ENCODE measurements around the gene PLA2G5.

The PLA2G5 gene

GRCh38 chr1:20068722-20069121 is 1.3 kb upstream of the PLA2G5 start:
- DNase-seq (ENCODE audit: low read depth), result no peak

DNA sequence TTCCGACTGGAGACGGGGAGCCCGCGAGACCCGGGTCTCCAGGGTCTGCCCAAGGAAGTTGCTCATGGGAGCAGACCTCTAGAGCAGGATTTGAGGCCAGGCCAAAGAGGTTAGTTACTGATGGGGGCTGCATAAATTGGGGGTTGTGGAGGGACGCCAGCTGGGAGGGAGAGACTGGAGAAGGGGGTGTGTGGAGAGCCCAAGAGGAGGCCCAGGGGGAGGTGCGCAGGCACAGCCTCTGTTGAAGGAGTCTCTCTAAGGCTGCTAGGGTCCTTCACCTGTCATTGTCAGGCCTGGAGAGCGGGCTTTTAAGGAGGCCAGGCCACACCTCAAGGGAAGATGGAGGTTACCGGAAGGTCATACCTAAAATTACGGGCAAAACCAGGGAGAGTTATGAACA is 363 bp downstream of the PLA2G5 start:
- no peak for DNase-seq (ENCODE audit: low read depth)

GRCh38 chr1:20071416-20071815 is 1.4 kb downstream of the PLA2G5 start:
- DNase-seq (ENCODE audit: low read depth), result no peak

DNA sequence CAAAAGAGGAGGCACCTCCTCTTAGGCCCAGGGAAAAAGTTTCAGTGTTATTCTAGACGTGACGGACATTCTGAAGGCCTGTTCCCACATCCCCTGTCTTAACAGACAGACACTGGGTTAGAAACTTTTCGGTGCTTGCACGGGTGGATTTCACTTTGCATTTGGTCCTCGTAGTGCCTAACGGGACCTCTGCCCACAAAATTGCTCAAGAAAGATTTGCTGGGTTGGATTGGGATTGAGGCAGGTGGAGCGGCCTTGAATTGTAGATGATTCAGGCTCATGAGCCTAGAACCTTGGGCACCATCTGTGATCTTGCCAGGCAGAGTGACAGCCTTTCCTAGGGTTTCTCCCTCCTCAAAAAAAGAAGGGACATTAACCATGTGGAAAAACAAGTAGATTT is 2.8 kb downstream of the PLA2G5 start:
- no peak for DNase-seq (ENCODE audit: low read depth)

DNA sequence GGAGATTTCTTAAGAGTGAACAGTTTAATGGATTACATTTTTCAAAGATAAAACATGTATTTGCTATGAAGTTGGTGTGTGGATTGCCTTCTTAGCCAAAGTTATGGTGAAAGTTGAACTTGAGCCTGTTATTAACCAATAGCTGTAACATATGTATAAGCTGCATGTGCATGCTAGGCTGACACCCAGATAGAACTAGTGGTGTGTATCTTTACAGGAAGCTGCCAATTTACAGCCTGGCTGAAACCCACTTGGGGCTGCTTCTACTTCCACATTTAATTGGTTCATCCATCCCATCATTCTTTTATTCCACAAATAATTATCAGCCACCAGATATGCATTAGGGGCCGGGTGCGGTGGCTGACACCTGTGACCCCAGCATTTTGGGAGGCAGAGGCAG is 3.3 kb downstream of the PLA2G5 start:
- DNase-seq (ENCODE audit: low read depth), result no peak

GRCh38 chr1:20074055-20074724 is 4.2 kb downstream of the PLA2G5 start:
- no peak for DNase-seq (ENCODE audit: low read depth)

DNA sequence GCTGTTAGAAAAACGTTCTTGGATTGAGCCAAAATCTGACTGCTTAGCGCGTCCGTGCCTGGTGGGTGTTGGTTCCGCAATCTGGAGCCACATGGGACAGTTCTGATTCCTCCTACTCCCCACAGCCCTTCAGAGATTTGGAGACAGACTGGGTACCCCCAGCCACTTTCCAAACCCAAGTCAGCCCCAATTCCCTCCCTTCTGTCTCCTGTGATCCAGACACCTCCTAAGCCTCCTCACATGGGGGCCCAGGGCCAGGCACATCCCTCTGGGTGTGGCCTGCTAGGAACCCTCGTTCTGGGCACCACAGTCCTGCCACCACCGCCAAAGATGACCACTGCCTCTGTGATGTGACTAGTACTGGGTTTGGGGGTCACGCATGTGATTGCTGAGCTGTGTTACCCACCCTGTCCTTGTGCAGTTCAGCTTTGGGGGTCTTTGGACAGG is 4.8 kb downstream of the PLA2G5 start:
- DNase-seq (ENCODE audit: low read depth), result no peak

GRCh38 chr1:20075345-20075744 is 5.4 kb downstream of the PLA2G5 start:
- no peak for DNase-seq (ENCODE audit: low read depth)

DNA sequence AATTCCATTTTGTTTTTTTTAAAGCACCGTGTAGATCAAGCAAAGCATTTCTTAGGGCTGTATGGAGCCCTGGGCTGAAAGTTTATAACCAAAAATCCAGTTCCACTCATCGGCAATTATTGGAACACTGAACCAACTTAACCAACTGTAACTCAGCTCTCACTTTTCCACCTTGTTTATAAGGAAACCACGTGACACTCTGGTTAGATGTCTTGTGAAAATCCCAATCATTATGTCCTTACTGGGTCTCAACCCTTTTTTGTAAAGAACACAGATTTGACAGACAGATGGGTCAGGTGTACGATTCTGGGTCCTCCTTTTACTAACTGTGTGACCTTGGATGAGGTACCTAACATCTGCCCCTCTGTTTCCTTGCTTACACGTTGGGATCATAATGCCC is 6.2 kb downstream of the PLA2G5 start:
- DNase-seq (ENCODE audit: low read depth), result no peak

DNA sequence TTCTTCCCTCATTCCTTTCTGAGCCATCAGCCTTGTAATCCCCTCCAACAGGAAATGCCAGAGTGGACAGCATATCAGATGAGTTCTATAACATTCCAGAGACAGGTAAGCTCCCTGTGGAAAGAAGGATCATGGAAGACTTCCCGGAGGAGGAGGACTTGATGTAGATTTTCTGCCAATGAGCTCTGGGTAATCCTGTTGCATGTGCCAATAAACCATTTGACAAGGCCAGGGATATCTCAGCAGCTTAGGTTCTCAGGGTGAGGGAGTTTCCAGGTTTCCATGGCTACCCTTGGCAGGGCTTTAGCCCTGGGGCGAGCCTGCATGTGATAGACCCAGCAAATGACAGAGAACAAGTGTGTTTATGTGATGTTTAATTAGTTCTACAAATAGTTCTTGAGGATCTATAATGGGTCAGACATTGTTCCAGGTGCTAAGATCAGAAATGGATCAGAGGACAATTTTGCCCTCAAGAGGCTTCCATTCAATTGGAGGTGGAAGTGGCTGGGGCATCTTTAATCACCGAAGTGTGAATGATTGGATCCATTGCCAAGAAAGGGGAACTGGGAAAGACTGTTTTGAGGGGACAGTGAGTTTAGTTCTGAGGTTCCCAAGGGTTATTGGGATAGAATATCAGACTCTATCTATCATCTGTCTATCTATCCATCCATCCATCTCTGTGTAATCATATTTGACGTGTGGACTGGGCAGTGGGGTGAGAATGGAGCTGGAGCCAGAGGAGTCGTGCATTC is 6.9 kb downstream of the PLA2G5 start:
- DNase-seq (ENCODE audit: low read depth), result no peak

DNA sequence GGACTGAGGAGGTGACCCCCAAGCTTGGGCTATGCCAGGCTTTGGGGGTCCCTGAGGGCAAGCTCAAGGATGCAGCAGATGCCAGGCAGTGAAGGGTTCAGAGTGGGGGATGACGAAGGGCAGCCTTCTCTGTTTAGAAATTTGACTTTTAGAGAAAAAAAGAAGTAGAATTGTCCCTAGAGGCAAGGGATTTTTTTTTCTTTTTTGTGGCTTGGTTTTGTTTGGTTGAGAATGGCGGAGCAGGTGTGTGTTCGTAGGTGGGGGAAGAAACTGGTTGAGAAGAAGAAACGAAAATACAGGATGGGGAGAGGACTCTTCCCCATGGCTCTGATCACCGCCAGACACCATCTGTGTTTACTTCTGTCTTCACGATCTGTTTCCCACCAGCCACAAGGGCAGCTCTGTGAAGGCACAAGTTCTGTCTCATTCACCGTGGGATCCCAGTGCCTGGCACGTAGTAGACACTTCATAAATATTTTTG is 8.2 kb downstream of the PLA2G5 start:
- no peak for DNase-seq (ENCODE audit: low read depth)

DNA sequence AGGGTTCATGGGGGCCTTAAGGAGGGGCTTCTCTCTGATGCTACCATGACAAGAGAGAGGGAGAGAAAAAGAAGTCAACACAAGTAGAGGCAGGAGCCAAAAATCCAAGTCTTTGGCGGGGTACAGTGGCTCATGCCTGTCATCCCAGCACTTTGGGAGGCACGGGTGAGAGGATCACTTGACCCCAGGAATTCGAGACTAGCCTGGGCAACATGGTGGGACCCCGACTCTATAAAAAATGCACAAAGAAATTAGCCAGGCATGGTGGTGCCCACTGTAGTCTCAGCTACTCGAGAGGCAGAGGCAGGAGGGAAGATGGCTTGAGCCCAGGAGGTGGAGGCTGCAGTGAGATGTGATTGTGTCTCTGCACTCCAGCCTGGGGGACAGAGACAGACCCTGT is 8.7 kb downstream of the PLA2G5 start:
- no peak for DNase-seq (ENCODE audit: low read depth)

GRCh38 chr1:20079661-20080305 is 9.8 kb downstream of the PLA2G5 start:
- no peak for DNase-seq (ENCODE audit: low read depth)

- no peak for DNase-seq (ENCODE audit: low read depth)
Observed at GRCh38 chr1:20080441-20081352, 10.7 kb downstream of the PLA2G5 start.

DNA sequence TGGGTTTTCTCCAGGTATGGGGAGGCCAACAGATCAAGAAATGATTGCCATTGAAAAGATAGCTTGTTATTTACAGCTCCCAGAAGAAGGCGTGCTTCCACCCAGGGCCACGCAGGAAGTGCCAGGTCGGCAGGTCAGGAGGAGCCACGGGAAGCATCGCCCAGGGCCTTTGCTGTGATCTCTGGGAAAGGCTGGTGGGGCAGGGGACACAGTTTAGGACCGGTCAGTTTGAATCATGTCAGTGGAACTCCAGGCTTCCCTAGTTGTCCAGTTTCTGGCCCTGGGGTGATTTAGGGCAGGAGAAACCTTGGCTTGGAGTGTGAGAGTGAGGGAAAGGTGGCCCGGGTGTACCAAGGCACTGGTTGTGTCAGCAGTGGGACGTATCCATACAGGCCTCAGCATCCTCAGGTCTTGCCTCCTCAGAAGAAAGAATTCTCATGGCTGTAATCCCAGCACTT is 11.4 kb downstream of the PLA2G5 start:
- DNase-seq (ENCODE audit: low read depth), result no peak

GRCh38 chr1:20082772-20083171 is 12.8 kb downstream of the PLA2G5 start:
- DNase-seq (ENCODE audit: low read depth), result no peak

- no peak for DNase-seq (ENCODE audit: low read depth)
Observed at GRCh38 chr1:20083178-20083944, 13.4 kb downstream of the PLA2G5 start.

DNA sequence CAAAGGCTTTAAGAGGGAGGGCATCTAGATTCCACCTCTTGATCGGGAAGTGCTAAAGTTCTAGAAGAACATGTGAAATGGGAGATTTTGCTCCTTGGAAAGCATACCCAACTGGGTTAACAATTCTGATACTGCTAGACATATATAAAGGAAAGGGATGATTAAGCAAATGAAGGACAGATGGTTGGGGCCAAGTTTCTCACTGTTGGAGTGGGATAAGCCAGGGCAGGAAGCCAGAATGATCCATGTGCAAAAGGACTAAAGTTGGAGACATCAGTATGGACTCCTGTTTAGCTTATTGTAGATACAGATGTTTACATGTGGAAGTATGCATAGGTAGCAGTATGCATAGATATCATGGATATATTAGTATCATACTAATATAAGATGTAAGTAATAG is 16.8 kb downstream of the PLA2G5 start:
- DNase-seq (ENCODE audit: low read depth), result no peak

DNA sequence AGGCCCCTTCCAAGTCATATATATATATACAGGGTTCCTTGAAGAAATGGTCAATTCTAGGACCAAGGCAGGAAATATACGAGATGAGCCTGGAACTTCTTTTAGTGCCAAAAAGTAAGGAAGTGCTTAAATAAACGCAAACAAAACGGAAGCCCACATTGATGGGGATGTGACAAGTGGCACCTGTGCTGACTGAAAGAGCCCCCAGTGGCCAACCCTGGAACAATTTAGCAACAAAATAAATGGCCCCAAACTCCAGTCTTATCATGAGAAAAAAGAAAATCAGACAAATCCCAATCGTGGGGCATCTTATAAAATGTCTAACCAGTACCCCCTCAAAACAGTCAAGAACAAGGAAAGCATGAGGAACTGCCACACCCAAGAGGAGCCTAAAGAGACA is 17.7 kb downstream of the PLA2G5 start:
- DNase-seq (ENCODE audit: low read depth), result no peak

DNA sequence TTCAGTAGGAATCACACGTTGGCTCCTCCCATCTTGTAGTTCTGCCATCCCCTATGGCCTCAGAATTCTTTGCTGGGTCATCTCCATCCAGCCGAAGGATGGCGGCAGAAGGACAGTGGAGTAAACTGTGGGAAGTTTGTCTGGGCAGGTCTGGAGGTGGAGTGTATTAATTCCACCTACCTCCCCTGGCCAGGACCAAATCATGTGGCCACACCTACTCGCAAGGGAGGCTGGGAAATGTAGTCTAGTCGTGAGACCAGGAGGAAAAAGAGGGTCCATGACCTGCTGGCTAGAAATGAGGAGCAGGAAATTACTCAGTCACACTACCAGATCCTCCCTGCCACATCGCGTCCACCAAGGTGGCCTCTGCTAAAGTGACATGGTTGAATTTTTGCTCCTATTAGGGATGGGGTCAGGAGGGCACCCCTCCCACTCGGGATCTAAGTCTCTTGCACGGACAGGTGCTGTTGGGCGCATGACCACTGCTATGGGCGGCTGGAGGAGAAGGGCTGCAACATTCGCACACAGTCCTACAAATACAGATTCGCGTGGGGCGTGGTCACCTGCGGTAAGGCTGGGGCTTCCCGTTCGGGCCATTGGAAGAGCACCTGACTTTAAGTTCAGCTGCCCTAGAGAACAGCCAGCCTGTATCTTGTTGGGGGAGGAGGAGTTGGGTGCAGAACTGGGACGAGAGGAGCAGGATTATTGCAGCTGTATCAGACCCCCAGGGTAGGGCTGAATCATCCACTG is 19.5 kb downstream of the PLA2G5 start:
- DNase-seq (ENCODE audit: low read depth), result no peak
